GM12878 (cell line): Measurements from ENCODE around the gene BACE1-AS. TPM values are rescaled to one million over a fixed set of nuclear protein-coding genes. Genes with fewer than 3 reads are reported as not detected.

Experiments used
- ATAC-seq: fragments of 200-7000 bp; cut with Tn5 transposase; 3 replicates; pipeline ENCODE4 v1.9.1; 2020; ENCODE audit warnings: mild to moderate bottlenecking, moderate library complexity
- BruUV-seq: library from RNA; stranded (reverse); fragments of 400-500 nt; replicated peaks from 2 replicates; lab custom pipeline; 2021; lab: Mats Ljungman, UMichigan
- CTCF ChIA-PET: fragments of 300-600 bp; sonication (Branson Sonifier 250); formaldehyde crosslinking; extraction: SDS; loops from one replicate; lab custom pipeline; 2021; ENCODE audit warnings: inconsistent platforms; lab: Yijun Ruan, JAX
- POLR2A ChIA-PET: fragments of 350-600 bp; formaldehyde crosslinking; extraction: SDS; loops from one replicate; lab custom pipeline; 2021; ENCODE audit warnings: inconsistent platforms; lab: Charles Lee
- RAD21 ChIA-PET: fragments of 300-600 bp; sonication (Branson Sonifier 250); formaldehyde crosslinking; loops from one replicate; lab custom pipeline; 2023; ENCODE audit warnings: antibody characterized with exemption; ENCODE audit not compliant: unreplicated experiment; lab: Charles Lee
- SMC1A ChIA-PET: fragments of 300-600 bp; sonication (Branson Sonifier 250); formaldehyde crosslinking; loops from one replicate; lab custom pipeline; 2023; ENCODE audit not compliant: unreplicated experiment, uncharacterized antibody; lab: Charles Lee
- DNase-seq: peaks from one replicate; pipeline ENCODE4 v3.0.0-alpha.2; 2011; ENCODE audit warnings: low read depth, low spot score
- FAIRE-seq: peaks from 3 replicates; lab custom pipeline; 2011; peaks lifted over from hg19 to GRCh38; lab: Jason Lieb, UNC
- H2AFZ ChIP-seq: 2 replicates; pipeline ENCODE4 v1.6.0; 2011; ENCODE audit warnings: low read depth, low read length, control low read depth; ENCODE audit not compliant: control insufficient read depth
- H3K27ac ChIP-seq: 2 replicates; pipeline ENCODE4 v1.5.1; 2011; ENCODE audit warnings: control low read depth; ENCODE audit not compliant: control insufficient read depth, insufficient read depth
- H3K27me3 ChIP-seq, 2 experiments: replicated peaks in 1 of 2; 2 replicates each; pipeline versions ENCODE4 v1.6.0 to v1.6.1; 2011; ENCODE audit warnings: low read length in 1 of 2; ENCODE audit not compliant: control insufficient read depth in 2 of 2, insufficient read depth in 2 of 2
- H3K36me3 ChIP-seq, 2 experiments: 2 replicates each; pipeline ENCODE4 v1.5.1; 2011; ENCODE audit warnings: low read length in 1 of 2; ENCODE audit not compliant: control insufficient read depth in 2 of 2, insufficient read depth in 2 of 2
- H3K4me1 ChIP-seq: 2 replicates; pipeline ENCODE4 v1.6.1; 2011; ENCODE audit warnings: mild to moderate bottlenecking, low read length, moderate library complexity, mixed read lengths; ENCODE audit not compliant: control insufficient read depth, insufficient read depth
- H3K4me2 ChIP-seq: 2 replicates; pipeline ENCODE4 v1.6.0; 2011; ENCODE audit warnings: control low read depth; ENCODE audit not compliant: control insufficient read depth, insufficient read depth
- H3K4me3 ChIP-seq: fragments of 200-600 bp; sonication (generic); 2 replicates; pipeline ENCODE4 v1.5.1; 2016
- H3K79me2 ChIP-seq: 2 replicates; pipeline ENCODE4 v1.6.0; 2011; ENCODE audit warnings: low read length; ENCODE audit not compliant: control insufficient read depth, insufficient read depth
- H3K9ac ChIP-seq: 2 replicates; pipeline ENCODE4 v1.8.0; 2011; ENCODE audit warnings: low read length, control low read depth, mixed read lengths; ENCODE audit not compliant: control insufficient read depth, insufficient read depth
- H3K9me3 ChIP-seq: replicated peaks from 3 replicates; pipeline ENCODE4 v1.5.1; 2011; ENCODE audit warnings: mild to moderate bottlenecking, low read length; ENCODE audit not compliant: control insufficient read depth, insufficient read depth
- H4K20me1 ChIP-seq: 2 replicates; pipeline ENCODE4 v1.6.0; 2011; ENCODE audit not compliant: control insufficient read depth, insufficient read depth
- BMI1 ChIP-seq: fragments of 450-650 bp; IDR thresholded peaks from 2 replicates; pipeline ENCODE4 v1.6.1; 2016; ENCODE audit warnings: mild to moderate bottlenecking, moderate library complexity, borderline replicate concordance
- ZBTB40 ChIP-seq: fragments of 450-650 bp; IDR thresholded peaks from 2 replicates; pipeline ENCODE4 v1.6.1; 2016; ENCODE audit warnings: mild to moderate bottlenecking, moderate library complexity, borderline replicate concordance
- ZNF384 ChIP-seq: IDR thresholded peaks from 2 replicates; pipeline ENCODE4 v1.6.1; 2012; ENCODE audit warnings: low read depth, mild to moderate bottlenecking, low read length, improper control_type of control experiment, borderline replicate concordance
- WGBS: methylation state at CpG from one replicate; pipeline ENCODE4 v1.1.6; 2016; ENCODE audit warnings: low lambda C conversion rate; ENCODE audit not compliant: insufficient replicate concordance, insufficient coverage; ENCODE audit errors: missing lambda C conversion rate; 5-methylcytosine and 5-hydroxymethylcytosine counted together
- in situ Hi-C: fragments of 300-500 bp; cut with MboI; formaldehyde crosslinking; loops from 9 replicates; pipeline ENCODE4 v1.14.3; 2018; ENCODE audit warnings: mixed read lengths
- intact Hi-C: fragments of 100-400 bp; cut with micrococcal nuclease; formaldehyde crosslinking; loops from one replicate; pipeline ENCODE4 v1.14.2; 2022; ENCODE audit not compliant: unreplicated experiment
- polyA plus RNA-seq, 11 experiments: library from polyadenylated mRNA; depleted of rRNA in 4 of 11; unstranded in 6 of 11; stranded (reverse) in 5 of 11; fragments of >200 nt; fragmentation: Nextera tagmentation in 4 of 11; fragmentation: Illumina TruSeq in 1 of 11; extraction: Ambion mirVana in 4 of 11; extraction: Trizol in 1 of 11; gene quantifications; 1 replicate in 1 of 11; 2 replicates in 10 of 11; pipeline versions ENCODE4 v1.2.1 to v1.2.3, GENCODE V29; 2011 to 2016; ENCODE audit warnings: inconsistent platforms in 2 of 11, missing spikeins in 2 of 11, low read depth in 1 of 11
- total RNA-seq, 4 experiments: library from RNA; depleted of rRNA in 3 of 4; stranded (reverse); fragments of >200 nt in 3 of 4; fragmentation: Illumina TruSeq in 1 of 4; extraction: Trizol in 1 of 4; gene quantifications; 2 replicates each; pipeline versions ENCODE4 v1.2.1 to v1.2.3, GENCODE V29; 2013 to 2021

Gene BACE1-AS
- total and polyA plus RNA-seq, 10 of the 15 experiments (the other 5 are each of a cell fraction or from before 2014, with no cell fraction given), result 2.0 to 6.7 (median 3.9) TPM

- Histone ChIP-seq H4K20me1 (no peaks in the 10 kb centered on the region), H3K4me1 (no peaks in the 10 kb centered on the region), H3K27ac (no peak overlapping the region), H3K36me3 (no peaks in the 10 kb centered on the region; a peak in 1 of 4 replicates), H3K9ac (no peak overlapping the region), H3K9me3 (no peaks in the 10 kb centered on the region), H3K27me3 (no peaks in the 10 kb centered on the region), H3K79me2 (no peaks in the 10 kb centered on the region), H3K4me2 (no peak overlapping the region), H2AFZ (no peak overlapping the region), H3K4me3 (no peak overlapping the region)
- BruUV-seq, result no TSS peak
- in situ Hi-C loops, result no loop called here
- CTCF ChIA-PET, result interaction anchor here (0.9 kb wide), 1 partner anchor 92 kb away, joined by 3 read pairs; no protein-coding TSS in a partner anchor
- RAD21 ChIA-PET, result no interaction called here
- ATAC-seq (no peak), DNase-seq (no peak), FAIRE-seq (no peak)
- SMC1A ChIA-PET, result interaction anchor here (0.6 to 1.3 kb wide), 3 partner anchors 9 to 34 kb away, joined by 3 to 5 read pairs (median 3); no protein-coding TSS in a partner anchor
- WGBS, result 90% methylated on average over 5 of the region's 5 CpGs
- POLR2A ChIA-PET, result no interaction called here
- TF ChIP-seq ZNF384 (peak; percentile 37; the same call in 1 of the 2 replicates), ZBTB40 (peak; percentile 49), BMI1 (no peak)
- intact Hi-C loops, result no loop called here
These were observed 44.3 kb downstream of the BACE1-AS start for GRCh38 chr11:117335399-117335798.
